ENCODE measurements around the gene UBE2C. TPM values are rescaled to one million over a fixed set of nuclear protein-coding genes. Genes with fewer than 3 reads are reported as not detected.

UBE2C gene
- total RNA-seq, 2 donors from 2014 or later = 1.4 to 4.9 TPM

GRCh38 chr20:45859916-45860315, 47.5 kb downstream of the UBE2C start:
- no peaks in the 10 kb centered on the region for H3K36me3 ChIP-seq
- DNase-seq (ENCODE audit: low spot score) = no peak
- no peak for TF ChIP-seq CTCF (IDR thresholded peaks at IDR 0.05)
- H3K9me3 ChIP-seq = no peaks in the 10 kb centered on the region
- H3K27me3 ChIP-seq = no peaks in the 10 kb centered on the region
- no peak overlapping the region for H3K4me3 ChIP-seq
- H3K27ac ChIP-seq = no peak overlapping the region
- peaks cover 0 to 29% of the 10 kb centered on the region in 2 donors for H3K4me1 ChIP-seq

GRCh38 chr20:45860560-45861220, 48.2 kb downstream of the UBE2C start:
- TF ChIP-seq CTCF (IDR thresholded peaks at IDR 0.05) = no peak
- Histone ChIP-seq H3K9me3 (no peaks in the 10 kb centered on the region), H3K27ac (no peak overlapping the region), H3K4me1 (peaks cover 0 to 21% of the 10 kb centered on the region in 2 donors), H3K36me3 (no peaks in the 10 kb centered on the region), H3K4me3 (no peak overlapping the region), H3K27me3 (no peaks in the 10 kb centered on the region)
- no peak for DNase-seq (ENCODE audit: low spot score)

- Histone ChIP-seq H3K36me3 (no peaks in the 10 kb centered on the region), H3K27me3 (no peaks in the 10 kb centered on the region), H3K9me3 (no peaks in the 10 kb centered on the region), H3K4me1 (peaks cover 0 to 13% of the 10 kb centered on the region in 2 donors), H3K27ac (no peak overlapping the region), H3K4me3 (no peak overlapping the region)
- DNase-seq (ENCODE audit: low spot score) = no peak
- no peak for TF ChIP-seq CTCF (IDR thresholded peaks at IDR 0.05)
Measured at GRCh38 chr20:45861221-45862075, 49.0 kb downstream of the UBE2C start.

- Histone ChIP-seq H3K36me3 (no peaks in the 10 kb centered on the region), H3K27ac (no peak overlapping the region), H3K27me3 (no peaks in the 10 kb centered on the region), H3K4me1 (no peaks in the 10 kb centered on the region), H3K4me3 (no peak overlapping the region), H3K9me3 (no peaks in the 10 kb centered on the region)
- no peak for DNase-seq (ENCODE audit: low spot score)
- TF ChIP-seq CTCF (IDR thresholded peaks at IDR 0.05) = no peak
Measured at GRCh38 chr20:45863543-45864470, 51.4 kb downstream of the UBE2C start.

GRCh38 chr20:45866454-45866853, 54.0 kb downstream of the UBE2C start:
- H3K27ac ChIP-seq = no peak overlapping the region
- no peak for TF ChIP-seq CTCF (IDR thresholded peaks at IDR 0.05)
- no peaks in the 10 kb centered on the region for H3K9me3 ChIP-seq
- H3K4me1 ChIP-seq = no peaks in the 10 kb centered on the region
- H3K27me3 ChIP-seq = no peaks in the 10 kb centered on the region
- H3K36me3 ChIP-seq = no peaks in the 10 kb centered on the region
- no peak overlapping the region for H3K4me3 ChIP-seq
- DNase-seq (ENCODE audit: low spot score) = no peak

Other genes with a start within 250 kb of the UBE2C start
- not detected for gene WFDC8, start 233.4 kb upstream of the UBE2C start, total RNA-seq
- gene WFDC10A, start 182.9 kb upstream of the UBE2C start, total RNA-seq = not detected
- gene WFDC9, start 181.4 kb upstream of the UBE2C start, total RNA-seq = not detected
- gene WFDC11, start 142.4 kb upstream of the UBE2C start, total RNA-seq = not detected
- not detected for gene WFDC13, start 110.6 kb upstream of the UBE2C start, total RNA-seq
- not detected for gene WFDC10B, start 107.6 kb upstream of the UBE2C start, total RNA-seq
- gene SPINT4, start 90.3 kb upstream of the UBE2C start, total RNA-seq = not detected
- under 1 TPM in 1 of 2 donors, not detected in 1; 0.75 TPM for gene WFDC3, start 20.8 kb upstream of the UBE2C start, total RNA-seq
- 10 to 100 TPM; 13.2 to 21.6 TPM for gene DNTTIP1, start 20.7 kb upstream of the UBE2C start, total RNA-seq
- under 1 TPM in 1 of 2 donors, not detected in 1; 0.51 TPM for gene TNNC2, start 14.7 kb downstream of the UBE2C start, total RNA-seq
- 10 to 100 TPM; 43.5 to 54.7 TPM for gene SNX21, start 21.2 kb downstream of the UBE2C start, total RNA-seq
- gene ACOT8, start 44.7 kb downstream of the UBE2C start, total RNA-seq = 10 to 100 TPM; 39.9 to 40.9 TPM
- gene ZSWIM3, start 45.0 kb downstream of the UBE2C start, total RNA-seq = 1 to 10 TPM; 2.4 to 3.7 TPM
- gene ZSWIM1, start 68.6 kb downstream of the UBE2C start, total RNA-seq = 10 to 100 TPM in 1 of 2 donors, 1 to 10 TPM in 1; 9.8 to 13.8 TPM
- 1 to 10 TPM; 1.1 to 1.4 TPM for gene SPATA25, start 75.0 kb downstream of the UBE2C start, total RNA-seq
- 1 to 10 TPM; 8.7 to 8.8 TPM for gene NEURL2, start 78.6 kb downstream of the UBE2C start, total RNA-seq
- 100 to 1,000 TPM in 1 of 2 donors, 10 to 100 TPM in 1; 83.8 to 116 TPM for gene CTSA, start 78.7 kb downstream of the UBE2C start, total RNA-seq
- 100 to 1,000 TPM in 1 of 2 donors, 10 to 100 TPM in 1; 53.6 to 221 TPM for gene PLTP, start 99.5 kb downstream of the UBE2C start, total RNA-seq
- gene PCIF1, start 122.0 kb downstream of the UBE2C start, total RNA-seq = 10 to 100 TPM; 21.1 to 39.8 TPM
- gene ZNF335, start 159.6 kb downstream of the UBE2C start, total RNA-seq = 10 to 100 TPM in 1 of 2 donors, 1 to 10 TPM in 1; 6.6 to 12.1 TPM
- gene MMP9, start 196.3 kb downstream of the UBE2C start, total RNA-seq = 1 to 10 TPM in 1 of 2 donors, under 1 TPM in 1; 0.82 to 1.8 TPM
- not detected for gene SLC12A5, start 216.6 kb downstream of the UBE2C start, total RNA-seq